Activated T-helper 17 cell treated with anti-CD3 and anti-CD28 coated beads, Interleukin-2, amount 50 U/mL, for 72 hours (primary cell): ENCODE data around the gene CFAP119. TPM values are rescaled to one million over a fixed set of nuclear protein-coding genes. Genes with fewer than 3 reads are reported as not detected.
"Not testable (repeated sequence)": the region's sequence is repeated elsewhere in the genome, so short reads cannot be mapped to it uniquely, and the experiment has no call there.

Experiments used
- ATAC-seq: fragments of 150-1000 bp; cut with Tn5 transposase; replicated peaks from 2 replicates; pipeline ENCODE4 v1.10.0; 2021; ENCODE audit warnings: mild to moderate bottlenecking, moderate library complexity
- H3K27ac Mint-ChIP-seq: one replicate; pipeline ENCODE4 v1.8.0; 2022; ENCODE audit warnings: mixed read lengths
- H3K27me3 Mint-ChIP-seq: one replicate; pipeline ENCODE4 v1.8.0; 2022; ENCODE audit warnings: mixed read lengths
- H3K36me3 Mint-ChIP-seq: one replicate; pipeline ENCODE4 v1.8.0; 2022; ENCODE audit warnings: low read depth, mild to moderate bottlenecking, mixed read lengths
- H3K4me1 Mint-ChIP-seq: one replicate; pipeline ENCODE4 v1.8.0; 2022; ENCODE audit warnings: mixed read lengths
- H3K4me3 Mint-ChIP-seq: one replicate; pipeline ENCODE4 v1.8.0; 2022; ENCODE audit warnings: mild to moderate bottlenecking, mixed read lengths
- H3K9me3 Mint-ChIP-seq: one replicate; pipeline ENCODE4 v1.8.0; 2022; ENCODE audit warnings: mixed read lengths
- total RNA-seq, 2 donors: library from RNA; stranded (reverse); gene quantifications; one replicate each; pipeline ENCODE4 v1.2.3, GENCODE V29; 2022

CFAP119 gene
- 1 to 10 TPM; 2.9 TPM for total RNA-seq

- peaks cover 54% of the 10 kb centered on the region for H3K36me3 Mint-ChIP-seq
- no peaks in the 10 kb centered on the region for H3K9me3 Mint-ChIP-seq
- H3K4me3 Mint-ChIP-seq, result peak within 1 kb of the TSS; percentile 92
- H3K4me1 Mint-ChIP-seq, result peaks cover 18% of the 10 kb centered on the region
- H3K27me3 Mint-ChIP-seq, result no peaks in the 10 kb centered on the region
- H3K27ac Mint-ChIP-seq, result peak within 1 kb of the TSS; percentile 92
- ATAC-seq, result peak; percentile 98
Measured at GRCh38 chr16:30761928-30762902, at the start of gene CFAP119, which contains the start of gene RNF40. Gene CFAP119 (minus strand): TSS chr16:30762062. CDS start chr16:30761748, 314 bp downstream. Gene RNF40 (plus strand): TSS chr16:30762322. CDS start chr16:30762546, 224 bp downstream.

DNA sequence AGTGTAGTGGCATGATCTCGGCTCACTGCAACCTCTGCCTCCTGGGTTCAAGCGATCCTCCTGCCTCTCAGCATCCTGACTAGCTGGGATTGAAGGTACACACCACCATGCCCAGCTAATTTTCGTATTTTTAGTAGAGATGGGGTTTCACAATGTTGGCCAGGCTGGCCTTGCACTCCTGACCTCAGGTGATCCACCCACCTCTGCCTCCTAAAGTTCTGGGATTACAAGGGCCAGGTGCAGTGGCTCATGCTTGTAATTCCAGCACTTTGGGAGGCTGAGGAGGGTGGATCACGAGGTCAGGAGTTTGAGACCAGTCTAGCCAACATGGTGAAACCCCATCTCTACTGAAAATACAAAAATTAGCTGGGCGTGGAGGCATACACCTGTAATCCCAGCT, 47.8 kb upstream of the CFAP119 start:
- not testable (repeated sequence) for H3K4me1 Mint-ChIP-seq, H3K4me3 Mint-ChIP-seq, H3K27me3 Mint-ChIP-seq, H3K36me3 Mint-ChIP-seq, ATAC-seq, H3K9me3 Mint-ChIP-seq, H3K27ac Mint-ChIP-seq

GRCh38 chr16:30808890-30809426, 47.1 kb upstream of the CFAP119 start:
- not testable (repeated sequence) for H3K4me1 Mint-ChIP-seq, H3K36me3 Mint-ChIP-seq, H3K4me3 Mint-ChIP-seq, H3K9me3 Mint-ChIP-seq, H3K27ac Mint-ChIP-seq, ATAC-seq, H3K27me3 Mint-ChIP-seq

- Mint-ChIP-seq H3K27ac (no peak overlapping the region), H3K4me1 (peaks cover 7% of the 10 kb centered on the region), H3K4me3 (no peak overlapping the region), H3K36me3 (no peaks in the 10 kb centered on the region), H3K9me3 (no peaks in the 10 kb centered on the region), H3K27me3 (no peaks in the 10 kb centered on the region)
- no peak for ATAC-seq
Measured at GRCh38 chr16:30808146-30808545, 46.3 kb upstream of the CFAP119 start.

- H3K36me3 Mint-ChIP-seq, result no peaks in the 10 kb centered on the region
- H3K9me3 Mint-ChIP-seq, result no peaks in the 10 kb centered on the region
- H3K27ac Mint-ChIP-seq, result peak overlapping the region; percentile 76
- no peaks in the 10 kb centered on the region for H3K27me3 Mint-ChIP-seq
- peak; percentile 81 for ATAC-seq
- H3K4me3 Mint-ChIP-seq, result peak overlapping the region; percentile 65
- peaks cover 7% of the 10 kb centered on the region for H3K4me1 Mint-ChIP-seq
Measured at GRCh38 chr16:30805370-30806169, 43.7 kb upstream of the CFAP119 start.

DNA sequence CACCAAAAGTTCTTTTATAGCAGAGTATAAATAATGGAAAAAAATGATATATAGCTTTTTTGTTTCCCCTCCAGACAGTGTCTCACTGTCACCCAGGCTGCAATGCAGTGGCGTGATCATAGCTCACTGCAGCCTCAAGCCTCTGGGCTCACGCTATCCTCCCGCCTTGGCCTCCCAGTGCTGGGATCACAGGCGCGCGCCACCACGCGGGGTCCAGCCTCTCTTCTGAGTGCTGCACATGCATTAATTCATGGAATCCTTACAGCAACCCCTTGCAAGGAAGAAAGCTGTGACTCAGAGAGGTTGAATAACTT, 43.2 kb upstream of the CFAP119 start:
- Mint-ChIP-seq H3K27me3 (no peaks in the 10 kb centered on the region), H3K4me3 (peak overlapping the region; percentile 65), H3K36me3 (no peaks in the 10 kb centered on the region), H3K4me1 (peaks cover 7% of the 10 kb centered on the region), H3K9me3 (no peaks in the 10 kb centered on the region), H3K27ac (peak overlapping the region; percentile 76)
- peak; percentile 46 for ATAC-seq

DNA sequence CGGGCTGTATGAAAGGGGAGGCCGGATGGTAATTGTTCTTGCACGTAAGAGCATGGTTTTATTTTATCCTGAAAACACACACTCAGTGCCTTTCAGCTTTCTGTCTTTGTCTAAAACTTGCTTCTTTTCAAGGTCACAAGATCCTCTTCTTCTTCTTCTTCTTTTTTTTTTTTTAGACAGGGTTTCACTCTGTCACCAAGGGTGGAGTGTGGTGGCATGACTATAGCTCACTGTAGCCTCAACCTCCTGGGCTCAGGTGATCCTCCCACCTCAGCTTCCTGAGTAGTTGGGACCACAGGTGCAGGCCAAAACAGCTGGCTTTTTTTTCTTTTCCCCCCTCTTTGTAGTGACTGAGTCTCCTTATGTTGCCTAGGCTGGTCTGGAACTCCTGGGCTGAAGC, 41.1 kb upstream of the CFAP119 start:
- Mint-ChIP-seq H3K4me1 (peaks cover 7% of the 10 kb centered on the region), H3K4me3 (no peak overlapping the region), H3K27ac (no peak overlapping the region), H3K27me3 (no peaks in the 10 kb centered on the region), H3K36me3 (no peaks in the 10 kb centered on the region), H3K9me3 (no peaks in the 10 kb centered on the region)
- no peak for ATAC-seq

GRCh38 chr16:30797670-30798309, 35.9 kb upstream of the CFAP119 start:
- H3K36me3 Mint-ChIP-seq, result no peaks in the 10 kb centered on the region
- peaks cover 4% of the 10 kb centered on the region for H3K4me1 Mint-ChIP-seq
- no peak overlapping the region for H3K4me3 Mint-ChIP-seq

DNA sequence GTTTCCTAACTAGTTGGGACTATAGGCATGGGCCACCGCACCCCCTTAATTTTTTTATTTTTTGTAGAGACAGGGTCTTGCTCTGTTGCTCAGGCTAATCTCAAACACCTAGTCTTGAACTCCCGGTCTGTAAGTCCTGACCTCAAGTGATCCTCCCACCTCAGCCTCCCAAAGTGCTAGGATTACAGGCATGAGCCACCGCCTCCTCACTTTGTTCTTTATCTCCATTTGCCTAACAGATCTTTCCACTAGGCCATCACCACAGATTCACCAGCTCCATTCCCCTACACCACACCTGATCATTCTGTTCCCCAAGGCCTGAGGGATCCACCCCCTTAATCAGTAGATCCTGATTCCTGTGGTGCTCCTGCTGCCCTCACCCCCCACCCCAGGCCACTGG, 32.8 kb upstream of the CFAP119 start:
- no peak overlapping the region for H3K4me3 Mint-ChIP-seq
- H3K36me3 Mint-ChIP-seq, result no peaks in the 10 kb centered on the region
- no peaks in the 10 kb centered on the region for H3K9me3 Mint-ChIP-seq
- no peak for ATAC-seq
- H3K27me3 Mint-ChIP-seq, result no peaks in the 10 kb centered on the region
- H3K27ac Mint-ChIP-seq, result peak overlapping the region; percentile 16
- H3K4me1 Mint-ChIP-seq, result peaks cover 4% of the 10 kb centered on the region

More at GRCh38 chr16:30797670-30798309, 35.9 kb upstream of the CFAP119 start:
- Mint-ChIP-seq H3K27ac (no peak overlapping the region), H3K27me3 (no peaks in the 10 kb centered on the region), H3K9me3 (no peaks in the 10 kb centered on the region)
- ATAC-seq, result no peak

GRCh38 chr16:30793508-30794069, 31.7 kb upstream of the CFAP119 start:
- Mint-ChIP-seq H3K4me1 (peaks cover 4% of the 10 kb centered on the region), H3K36me3 (no peaks in the 10 kb centered on the region), H3K4me3 (no peak overlapping the region), H3K9me3 (no peaks in the 10 kb centered on the region), H3K27ac (peak overlapping the region; percentile 16), H3K27me3 (no peaks in the 10 kb centered on the region)
- no peak for ATAC-seq

- Mint-ChIP-seq H3K36me3 (no peaks in the 10 kb centered on the region), H3K4me1 (no peaks in the 10 kb centered on the region), H3K27ac (no peak overlapping the region), H3K9me3 (no peaks in the 10 kb centered on the region), H3K4me3 (peak overlapping the region; percentile 61), H3K27me3 (no peaks in the 10 kb centered on the region)
- ATAC-seq, result no peak
Measured at GRCh38 chr16:30787613-30788378, 25.9 kb upstream of the CFAP119 start.

DNA sequence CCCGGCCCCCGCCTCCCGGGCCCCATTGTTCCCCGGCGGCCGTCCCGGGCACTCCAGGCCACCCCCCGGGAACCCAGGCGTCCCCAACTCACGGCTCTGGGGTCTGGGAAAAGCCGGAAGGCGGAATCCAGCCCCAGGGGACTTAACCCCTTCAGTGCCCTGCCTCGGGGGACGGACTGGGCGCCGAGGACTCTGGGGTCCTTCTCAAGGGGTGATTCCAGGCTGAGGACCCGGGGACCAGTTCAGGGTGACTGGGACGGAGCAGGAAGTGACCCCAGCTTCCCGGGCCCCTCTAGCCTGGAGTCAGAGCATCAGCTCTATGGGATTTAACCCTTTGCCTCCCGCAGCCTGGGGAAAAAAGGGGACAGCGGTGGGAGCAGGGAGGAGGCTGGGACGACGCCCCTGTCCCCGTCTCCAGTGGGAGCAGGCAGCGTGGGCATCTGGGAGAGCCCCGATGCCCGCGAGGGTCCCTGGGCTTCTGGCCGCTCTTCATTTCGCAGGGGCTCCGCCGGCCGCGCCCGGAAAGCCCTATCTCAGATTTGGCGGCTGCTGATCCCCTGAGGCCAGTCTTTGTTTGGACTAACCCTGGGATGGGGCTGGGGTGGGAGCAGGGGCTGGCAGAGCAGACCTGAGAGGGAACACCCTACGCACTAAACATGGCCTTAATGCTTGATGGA, 25.2 kb upstream of the CFAP119 start, which contains the start of gene ZNF629:
Gene ZNF629, minus strand, starts transcription at position 270 of the 677 bp plus-strand sequence. CDS start 2,723 bp downstream, outside the sequence.
- no peaks in the 10 kb centered on the region for H3K4me1 Mint-ChIP-seq
- H3K9me3 Mint-ChIP-seq, result no peaks in the 10 kb centered on the region
- no peaks in the 10 kb centered on the region for H3K27me3 Mint-ChIP-seq
- H3K4me3 Mint-ChIP-seq, result peak within 1 kb of the TSS; percentile 61
- no peak within 1 kb of the TSS for H3K27ac Mint-ChIP-seq
- peak; percentile 48 for ATAC-seq
- H3K36me3 Mint-ChIP-seq, result no peaks in the 10 kb centered on the region
